Mammary epithelial cell (primary cell): ENCODE data around the gene SIK1.
"Not testable (repeated sequence)": the region's sequence is repeated elsewhere in the genome, so short reads cannot be mapped to it uniquely, and the experiment has no call there.

Experiments used
- EZH2 ChIP-seq: IDR thresholded peaks from 2 replicates; pipeline ENCODE4 v1.6.1; 2012; ENCODE audit warnings: low read length, inconsistent platforms, borderline replicate concordance
- TF ChIP-seq, protein P1 (sequence below), 2 donors: IDR thresholded peaks in 1 of 2; conservative IDR thresholded peaks in 1 of 2; 2 replicates each; pipeline ENCODE4 v1.5.1; 2011 to 2012; ENCODE audit warnings: inconsistent platforms in 2 of 2, low read length in 2 of 2, mild to moderate bottlenecking in 2 of 2, control low read depth in 1 of 2, low read depth in 1 of 2; ENCODE audit not compliant: insufficient read depth in 1 of 2; ENCODE audit errors: extremely low read depth in 1 of 2

DNA sequence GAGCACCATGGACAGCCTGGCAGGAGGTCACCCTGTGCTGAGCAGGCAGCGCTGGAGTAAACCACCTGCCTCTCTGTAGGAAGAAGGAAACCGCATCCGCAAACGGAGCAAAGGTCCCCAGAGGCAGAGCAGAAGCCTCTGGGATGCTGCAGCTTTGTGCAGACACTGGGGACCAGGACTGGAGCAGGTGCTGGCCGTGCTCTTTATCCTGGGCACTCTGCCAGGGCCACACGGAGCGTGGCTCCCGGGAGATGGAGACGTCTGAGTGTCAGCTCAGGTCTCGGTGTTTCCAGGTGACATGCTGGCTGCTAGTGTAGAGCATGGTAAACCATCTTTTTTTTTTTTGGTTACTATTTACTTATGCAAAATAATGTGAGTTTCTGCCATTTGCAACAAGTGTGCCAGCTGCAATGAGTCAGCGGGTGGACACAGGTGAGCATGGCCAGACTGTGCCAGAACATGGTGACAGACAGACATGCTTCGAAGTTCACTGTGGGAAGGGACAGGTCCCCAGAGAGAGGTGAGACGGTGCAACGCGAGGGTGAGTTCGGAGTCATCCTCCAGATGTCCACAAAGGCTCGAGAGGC lies 4.0 kb upstream of the SIK1 start:
- TF ChIP-seq, protein P1, sequence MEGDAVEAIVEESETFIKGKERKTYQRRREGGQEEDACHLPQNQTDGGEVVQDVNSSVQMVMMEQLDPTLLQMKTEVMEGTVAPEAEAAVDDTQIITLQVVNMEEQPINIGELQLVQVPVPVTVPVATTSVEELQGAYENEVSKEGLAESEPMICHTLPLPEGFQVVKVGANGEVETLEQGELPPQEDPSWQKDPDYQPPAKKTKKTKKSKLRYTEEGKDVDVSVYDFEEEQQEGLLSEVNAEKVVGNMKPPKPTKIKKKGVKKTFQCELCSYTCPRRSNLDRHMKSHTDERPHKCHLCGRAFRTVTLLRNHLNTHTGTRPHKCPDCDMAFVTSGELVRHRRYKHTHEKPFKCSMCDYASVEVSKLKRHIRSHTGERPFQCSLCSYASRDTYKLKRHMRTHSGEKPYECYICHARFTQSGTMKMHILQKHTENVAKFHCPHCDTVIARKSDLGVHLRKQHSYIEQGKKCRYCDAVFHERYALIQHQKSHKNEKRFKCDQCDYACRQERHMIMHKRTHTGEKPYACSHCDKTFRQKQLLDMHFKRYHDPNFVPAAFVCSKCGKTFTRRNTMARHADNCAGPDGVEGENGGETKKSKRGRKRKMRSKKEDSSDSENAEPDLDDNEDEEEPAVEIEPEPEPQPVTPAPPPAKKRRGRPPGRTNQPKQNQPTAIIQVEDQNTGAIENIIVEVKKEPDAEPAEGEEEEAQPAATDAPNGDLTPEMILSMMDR (conservative IDR thresholded peaks at IDR 0.05 in 1 of 2, IDR thresholded peaks at IDR 0.05 in 1 of 2; ENCODE audit: extremely low read depth in 1 of 2, insufficient read depth in 1 of 2, low read depth in 1 of 2, low read length in 2 of 2), result not testable (repeated sequence)
- not testable (repeated sequence) for TF ChIP-seq EZH2
